Epidermal melanocyte (primary cell): ENCODE data around the gene ZNF627.
"Not testable (repeated sequence)": the region's sequence is repeated elsewhere in the genome, so short reads cannot be mapped to it uniquely, and the experiment has no call there.

Experiments used
- DNase-seq: peaks from one replicate; pipeline ENCODE4 v3.0.0; 2011; ENCODE audit warnings: low spot score; ENCODE audit not compliant: insufficient read length

The ZNF627 gene

GRCh38 chr19:11574689-11575088, 22.6 kb upstream of the ZNF627 start:
- DNase-seq = no peak

DNA sequence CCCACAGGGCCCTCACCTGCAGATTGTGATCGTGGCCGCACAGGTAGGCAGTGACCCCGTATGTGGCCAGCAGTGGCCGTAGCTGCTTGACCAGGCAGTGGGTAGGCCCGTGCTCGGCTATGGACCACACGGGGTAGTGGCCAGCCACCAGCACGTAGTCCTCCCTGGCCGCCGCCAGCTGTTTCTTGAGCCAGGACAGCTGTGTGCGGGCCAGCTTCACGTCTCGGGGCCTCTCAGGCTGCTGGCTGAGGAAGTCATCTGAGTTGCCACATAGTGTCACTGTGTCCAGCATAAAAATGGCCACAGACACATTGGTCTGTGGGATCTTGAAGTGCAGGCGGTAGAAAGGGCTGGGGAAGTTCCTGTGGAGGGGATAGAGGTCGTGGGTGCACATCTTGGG, 21.1 kb upstream of the ZNF627 start:
- DNase-seq = no peak

DNA sequence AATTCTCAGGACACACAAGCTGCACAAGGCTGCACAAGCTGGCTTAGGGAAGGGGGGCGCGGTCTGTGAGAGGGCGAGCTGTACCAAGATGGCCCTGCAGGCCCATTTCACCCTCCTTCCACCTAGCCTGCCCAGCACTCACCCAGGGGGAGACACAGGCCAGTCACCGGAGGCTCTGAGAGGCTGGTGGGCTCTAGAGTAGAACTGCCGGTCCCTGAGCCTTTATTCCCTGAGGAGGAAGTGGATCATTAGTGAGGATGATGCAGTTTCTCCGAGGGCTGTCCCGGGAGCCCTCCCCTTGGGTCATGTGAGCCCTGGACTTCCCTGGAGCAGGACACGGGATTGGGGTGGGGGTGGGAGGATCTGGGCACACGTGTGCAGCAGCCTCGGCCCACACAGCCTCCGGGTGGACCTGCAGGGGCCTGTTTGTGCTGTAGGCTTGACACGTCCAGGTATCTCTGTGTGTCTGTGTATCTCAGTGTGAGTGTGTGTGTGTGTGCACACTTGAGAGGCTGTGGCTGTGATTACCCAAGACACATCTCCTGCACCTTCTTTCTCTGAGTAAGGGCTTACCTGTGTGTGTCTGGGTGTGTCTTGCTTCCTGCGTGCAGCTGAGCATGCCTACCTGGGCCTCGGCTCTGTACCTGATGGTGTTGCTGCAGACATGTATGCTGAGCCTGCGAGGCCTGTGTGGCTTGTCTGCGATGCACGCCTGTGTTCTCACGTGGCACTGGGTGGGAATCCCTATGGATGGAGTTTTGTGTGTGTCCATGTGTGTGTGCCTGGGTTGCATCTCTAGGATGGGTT, 19.6 kb upstream of the ZNF627 start, which contains the start of gene ACP5:
ACP5 (minus strand) TSS at position 195 of the 807 bp plus-strand sequence. CDS start 328 bp downstream, outside the sequence.
- DNase-seq = peak; percentile 54

DNA sequence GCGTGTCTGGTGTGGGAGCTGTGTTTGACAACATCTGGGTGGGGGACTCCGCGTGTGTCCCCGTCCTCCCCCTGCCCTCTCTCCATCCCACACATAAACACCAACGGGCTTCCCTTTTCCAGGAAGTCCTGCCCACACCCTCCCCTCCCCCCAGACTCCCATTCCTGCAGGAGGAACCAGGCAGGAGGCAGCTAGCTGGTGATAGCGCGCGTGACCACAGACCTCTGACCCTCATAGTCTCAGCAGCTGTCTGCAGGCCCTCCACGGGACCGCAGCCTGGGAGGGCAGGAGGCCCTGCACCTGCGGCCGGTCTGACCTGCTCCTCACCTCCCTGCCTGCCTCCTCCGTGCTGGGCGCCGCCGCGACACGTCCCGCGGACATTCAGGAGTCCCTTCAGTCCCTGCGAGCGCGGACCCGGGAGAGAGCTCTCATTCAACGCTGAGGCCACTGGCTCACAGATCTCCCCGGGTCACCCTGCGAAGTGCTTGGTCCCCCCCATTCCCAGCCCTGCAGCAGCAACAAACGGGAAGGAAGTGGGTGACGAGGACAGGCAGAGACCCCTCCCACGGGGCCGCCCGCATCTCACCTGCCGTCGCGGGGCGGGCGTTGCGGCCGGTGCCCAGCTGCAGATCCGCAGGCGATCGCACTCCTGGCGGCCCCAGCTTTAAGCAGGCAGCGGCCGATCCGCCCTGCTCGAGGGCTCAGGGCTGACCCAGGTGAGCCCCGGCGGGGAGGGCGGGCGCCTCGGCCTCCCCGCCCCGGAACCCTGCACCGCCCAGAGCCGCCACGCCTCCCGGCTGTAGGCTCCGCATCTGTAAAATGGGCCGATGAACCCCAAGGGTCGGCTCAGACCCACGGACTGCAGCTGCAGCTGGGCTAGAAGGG, 18.8 kb upstream of the ZNF627 start:
- DNase-seq = peak; percentile 33

GRCh38 chr19:11580116-11580515, 17.2 kb upstream of the ZNF627 start:
- no peak for DNase-seq

- no peak for DNase-seq
Measured at GRCh38 chr19:11581740-11582139, 15.5 kb upstream of the ZNF627 start.

DNA sequence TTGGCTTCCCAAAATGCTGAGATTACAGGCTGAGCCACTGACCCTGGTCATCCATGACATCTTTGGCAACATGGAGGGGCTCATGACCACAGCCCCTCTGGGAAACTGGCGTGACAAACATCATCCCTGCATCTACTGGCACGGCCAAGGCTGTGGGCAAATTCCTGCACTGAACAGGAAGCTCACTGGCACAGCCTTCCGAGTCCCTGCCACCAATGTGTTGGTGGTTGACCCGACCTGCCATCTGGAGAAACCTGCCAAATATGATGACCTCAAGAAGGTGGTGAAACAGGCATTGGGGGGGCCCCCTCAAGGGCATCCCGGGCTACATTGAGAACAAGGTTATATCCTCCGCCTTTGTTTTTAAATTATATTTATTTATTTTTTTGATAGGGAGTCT, 11.0 kb upstream of the ZNF627 start:
- no peak for DNase-seq

- DNase-seq = peak; percentile 80
Measured at GRCh38 chr19:11587302-11587974, 9.8 kb upstream of the ZNF627 start.

- no peak for DNase-seq
Measured at GRCh38 chr19:11587975-11588631, 9.2 kb upstream of the ZNF627 start.

GRCh38 chr19:11594084-11594483, 3.2 kb upstream of the ZNF627 start:
- DNase-seq = no peak

DNA sequence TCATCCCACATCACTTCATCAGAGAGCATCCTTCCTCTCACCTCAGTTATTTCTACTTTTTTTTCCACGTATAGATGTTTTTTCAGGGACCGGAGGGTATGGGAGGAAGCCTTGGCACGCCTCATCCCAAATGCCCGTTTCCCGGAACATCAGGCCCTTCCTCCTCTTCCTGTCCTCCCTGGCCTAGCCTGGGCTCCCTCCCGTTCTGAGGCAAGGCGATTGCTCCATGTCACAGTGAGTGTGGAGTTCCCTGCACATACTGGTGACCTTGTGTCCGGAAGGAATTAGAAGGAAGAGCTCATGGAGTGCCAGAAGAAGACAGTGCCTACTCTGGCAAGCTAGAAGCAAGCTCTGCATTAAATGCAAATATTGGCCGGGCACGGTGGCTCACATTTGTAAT, 1.1 kb upstream of the ZNF627 start:
- no peak for DNase-seq

- DNase-seq = no peak
Measured at GRCh38 chr19:11598103-11598483, 810 bp downstream of the ZNF627 start.

GRCh38 chr19:11598746-11599145, 1.5 kb downstream of the ZNF627 start:
- DNase-seq = no peak

GRCh38 chr19:11599704-11600103, 2.4 kb downstream of the ZNF627 start:
- DNase-seq = not testable (repeated sequence)

- no peak for DNase-seq
Measured at GRCh38 chr19:11606484-11606883, 9.2 kb downstream of the ZNF627 start.

DNA sequence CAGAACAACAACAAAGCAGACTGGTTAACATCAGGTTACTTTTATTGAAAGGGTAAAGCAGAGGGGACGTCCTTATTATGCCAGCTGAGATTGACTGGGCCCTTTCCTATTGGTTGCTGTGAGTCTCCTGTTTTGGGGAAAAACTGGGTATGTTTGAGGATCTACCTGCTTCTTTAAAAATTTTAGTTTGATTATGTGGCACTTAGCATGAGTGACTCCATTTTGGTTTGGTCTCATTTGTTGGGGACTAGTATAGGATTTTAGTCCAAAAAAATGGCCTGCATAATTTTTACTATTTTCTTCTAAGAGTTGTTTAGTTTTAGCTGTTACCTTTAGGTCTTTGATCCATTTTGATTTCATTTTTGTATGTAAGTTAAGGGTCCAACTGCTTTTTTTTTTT, 14.4 kb downstream of the ZNF627 start:
- DNase-seq = no peak

GRCh38 chr19:11612816-11613511, 15.7 kb downstream of the ZNF627 start:
- no peak for DNase-seq

GRCh38 chr19:11617180-11618062, 20.1 kb downstream of the ZNF627 start:
- no peak for DNase-seq

- DNase-seq = no peak
Measured at GRCh38 chr19:11620553-11620952, 23.3 kb downstream of the ZNF627 start.

DNA sequence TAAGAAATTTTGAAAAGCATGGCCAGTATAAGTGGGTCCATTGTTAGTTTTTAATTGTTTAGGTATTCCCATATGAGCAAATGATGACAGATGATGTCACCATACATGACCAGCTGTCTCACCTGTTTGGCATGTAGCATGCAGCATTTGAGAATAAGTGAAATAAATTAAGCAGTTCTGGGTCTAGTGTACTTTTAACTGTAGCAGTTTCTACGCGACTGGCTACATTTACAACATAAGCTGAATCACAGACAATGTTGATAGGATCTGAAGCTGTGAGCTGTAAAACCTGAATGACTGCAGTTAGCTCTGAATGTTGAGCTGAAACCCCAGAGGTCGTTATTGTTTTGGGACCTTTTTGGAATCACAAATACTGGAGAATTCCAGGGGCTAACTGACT, 25.1 kb downstream of the ZNF627 start:
- not testable (repeated sequence) for DNase-seq
